HepG2 (cell line): Measurements from ENCODE around the gene SH3BP5. TPM values are rescaled to one million over a fixed set of nuclear protein-coding genes. Genes with fewer than 3 reads are reported as not detected.

ENCODE experiments used
- ARID2 ChIP-seq: sonication (generic); formaldehyde crosslinking; IDR thresholded peaks from 2 replicates; pipeline ENCODE4 v1.8.1; 2022; ENCODE audit warnings: mild to moderate bottlenecking, missing genetic modification reagents, borderline replicate concordance
- CAMTA2 ChIP-seq: sonication (generic); formaldehyde crosslinking; IDR thresholded peaks from 2 replicates; pipeline ENCODE4 v1.4.0; 2020; ENCODE audit warnings: mild to moderate bottlenecking, missing genetic modification reagents, borderline replicate concordance
- CERS6 ChIP-seq: sonication (generic); formaldehyde crosslinking; IDR thresholded peaks from 2 replicates; pipeline ENCODE4 v1.5.0; 2020; ENCODE audit warnings: missing genetic modification reagents
- CSRNP1 ChIP-seq: sonication (generic); formaldehyde crosslinking; IDR thresholded peaks from 2 replicates; pipeline ENCODE4 v1.8.1; 2023; ENCODE audit warnings: mild to moderate bottlenecking, missing genetic modification reagents
- DDIT3 ChIP-seq: sonication (generic); formaldehyde crosslinking; IDR thresholded peaks from 2 replicates; pipeline ENCODE4 v1.4.0; 2020; ENCODE audit warnings: mild to moderate bottlenecking, missing genetic modification reagents
- FOXA3 ChIP-seq: IDR thresholded peaks from 2 replicates; pipeline ENCODE4 v1.6.1; 2016; ENCODE audit warnings: missing genetic modification reagents, missing compliant biosample characterization
- HNRNPL ChIP-seq: fragments of 200-400 bp; formaldehyde crosslinking; IDR thresholded peaks from 2 replicates; pipeline ENCODE4 v1.6.1; 2017; ENCODE audit warnings: mild to moderate bottlenecking, low read depth, low read length
- IKZF1 ChIP-seq: fragments of 450-650 bp; IDR thresholded peaks from 2 replicates; pipeline ENCODE4 v1.7.1; 2016
- MXD1 ChIP-seq: sonication (generic); formaldehyde crosslinking; IDR thresholded peaks from 2 replicates; pipeline ENCODE4 v1.4.0; 2020; ENCODE audit warnings: mild to moderate bottlenecking, missing genetic modification reagents
- MXD4 ChIP-seq: IDR thresholded peaks from 2 replicates; pipeline ENCODE4 v1.6.1; 2016; ENCODE audit warnings: mild to moderate bottlenecking, missing biosample characterization, missing genetic modification reagents
- NBN ChIP-seq: fragments of 450-650 bp; conservative IDR thresholded peaks from 2 replicates; pipeline ENCODE4 v1.6.1; 2017
- SMARCE1 ChIP-seq: fragments of 450-650 bp; IDR thresholded peaks from 2 replicates; pipeline ENCODE4 v1.6.1; 2017; ENCODE audit warnings: borderline replicate concordance
- TCF7L2 ChIP-seq: IDR thresholded peaks from 2 replicates; pipeline ENCODE4 v1.6.1; 2011; ENCODE audit warnings: mild to moderate bottlenecking, low read depth, low read length, moderate library complexity
- THYN1 ChIP-seq: sonication (generic); formaldehyde crosslinking; IDR thresholded peaks from 2 replicates; pipeline ENCODE4 v1.8.1; 2023; ENCODE audit warnings: low read depth, mild to moderate bottlenecking, moderate library complexity, missing genetic modification reagents, borderline replicate concordance
- YEATS4 ChIP-seq: sonication (generic); formaldehyde crosslinking; IDR thresholded peaks from 2 replicates; pipeline ENCODE4 v1.4.0; 2020; ENCODE audit warnings: missing genetic modification reagents, borderline replicate concordance
- ZFP36 ChIP-seq: fragments of 150-350 bp; IDR thresholded peaks from 2 replicates; pipeline ENCODE4 v1.6.1; 2018; ENCODE audit warnings: borderline replicate concordance, low read length, low read depth; ENCODE audit not compliant: partially characterized antibody
- ZNF430 ChIP-seq: sonication (generic); formaldehyde crosslinking; IDR thresholded peaks from 2 replicates; pipeline ENCODE4 v1.9.0; 2021; ENCODE audit warnings: mild to moderate bottlenecking, missing genetic modification reagents
- ZNF563 ChIP-seq: sonication (generic); formaldehyde crosslinking; IDR thresholded peaks from 2 replicates; pipeline ENCODE4 v1.8.0; 2022; ENCODE audit warnings: mild to moderate bottlenecking, moderate library complexity, missing genetic modification reagents
- ZNF7 ChIP-seq: IDR thresholded peaks from 2 replicates; pipeline ENCODE4 v1.6.1; 2016; ENCODE audit warnings: missing biosample characterization, missing genetic modification reagents
- ZNF746 ChIP-seq: sonication (generic); formaldehyde crosslinking; IDR thresholded peaks from 2 replicates; pipeline ENCODE4 v1.8.0; 2022; ENCODE audit warnings: mild to moderate bottlenecking, missing genetic modification reagents
- ZNF784 ChIP-seq: sonication (generic); formaldehyde crosslinking; IDR thresholded peaks from 2 replicates; pipeline ENCODE4 v1.5.1; 2020; ENCODE audit warnings: missing genetic modification reagents, mild to moderate bottlenecking, borderline replicate concordance
- ZNF800 ChIP-seq: sonication (generic); formaldehyde crosslinking; IDR thresholded peaks from 2 replicates; pipeline ENCODE4 v1.4.0; 2020; ENCODE audit warnings: missing genetic modification reagents
- ZSCAN20 ChIP-seq: sonication (generic); formaldehyde crosslinking; IDR thresholded peaks from 2 replicates; pipeline ENCODE4 v1.4.0; 2020; ENCODE audit warnings: missing genetic modification reagents, mild to moderate bottlenecking, borderline replicate concordance
- polyA plus RNA-seq, 8 experiments: library from polyadenylated mRNA; depleted of rRNA in 3 of 8; stranded (reverse) in 7 of 8; unstranded in 1 of 8; fragments of >200 nt; fragmentation: Illumina TruSeq in 4 of 8; extraction: Trizol in 4 of 8; gene quantifications; 2 replicates each; pipeline versions ENCODE4 v1.2.1 to v1.2.3, GENCODE V29; 2011 to 2016; ENCODE audit warnings: low read depth in 4 of 8, missing spikeins in 1 of 8, mixed read lengths in 1 of 8; ENCODE audit not compliant: insufficient read depth in 1 of 8
- total RNA-seq, 5 experiments: library from RNA; depleted of rRNA; stranded (reverse); fragments of >200 nt; fragmentation: Illumina TruSeq; extraction: Trizol; gene quantifications; 2 replicates each; pipeline ENCODE4 v1.2.3, GENCODE V29; 2016; ENCODE audit warnings: low read depth in 1 of 5

The SH3BP5 gene
- total and polyA plus RNA-seq, 2 of the 13 experiments (the other 11 are each of a cell fraction or from before 2014, with no cell fraction given) = 0.09 to 0.16 TPM

GRCh38 chr3:15205934-15206661 is 126.3 kb downstream of the SH3BP5 start, which contains the start of gene CAPN7 (continued):
- TF ChIP-seq THYN1 (CRISPR knock-in tag) (no peak), IKZF1 (no peak), ZNF746 (CRISPR knock-in tag) (peak; percentile 51; the same call in 1 of the 2 replicates), ZNF7 (CRISPR knock-in tag) (0 out of 2 replicates have a peak, but pooled peaks have one; percentile 17), ZFP36 (no peak), TCF7L2 (no peak), ZNF784 (CRISPR knock-in tag) (peak; percentile 75; the same call in 1 of the 2 replicates), ZNF563 (CRISPR knock-in tag) (peak; percentile 92), MXD1 (CRISPR knock-in tag) (peak; percentile 90), HNRNPL (peak; percentile 72; the same call in 1 of the 2 replicates), ZNF430 (CRISPR knock-in tag) (peak; percentile 87; the same call in 1 of the 2 replicates), SMARCE1 (no peak), CAMTA2 (CRISPR knock-in tag) (peak; percentile 84; the same call in 1 of the 2 replicates), ARID2 (no peak), MXD4 (0 out of 2 replicates have a peak, but pooled peaks have one; percentile 36), DDIT3 (CRISPR knock-in tag) (no peak), NBN (no peak), FOXA3 (peak; percentile 56), CSRNP1 (CRISPR knock-in tag) (0 out of 2 replicates have a peak, but pooled peaks have one; percentile 48), ZNF800 (CRISPR knock-in tag) (peak; percentile 76), YEATS4 (peak; percentile 93), CERS6 (CRISPR knock-in tag) (no peak; the same call in 1 of the 2 replicates), ZSCAN20 (CRISPR knock-in tag) (peak; percentile 94; the same call in 1 of the 2 replicates)
